KOPT-K1 (cell line): Measurements from ENCODE around the gene ABLIM1.

Experiments used
- H3K27ac ChIP-seq: fragments of 200-600 bp; sonication (generic); 2 replicates; pipeline ENCODE4 v1.5.1; 2016; ENCODE audit warnings: antibody characterized with exemption, mild to moderate bottlenecking, low read depth, low read length; ENCODE audit not compliant: poor library complexity, severe bottlenecking
- H3K36me3 ChIP-seq: fragments of 200-600 bp; sonication (generic); 2 replicates; pipeline ENCODE4 v1.5.1; 2017; ENCODE audit warnings: antibody characterized with exemption, mild to moderate bottlenecking, low read length, moderate library complexity; ENCODE audit not compliant: insufficient read depth
- H3K9me3 ChIP-seq: fragments of 200-600 bp; sonication (generic); 2 replicates; pipeline ENCODE4 v1.5.1; 2017; ENCODE audit warnings: antibody characterized with exemption, low read length, mild to moderate bottlenecking; ENCODE audit not compliant: insufficient read depth, poor library complexity, severe bottlenecking

The ABLIM1 gene

DNA sequence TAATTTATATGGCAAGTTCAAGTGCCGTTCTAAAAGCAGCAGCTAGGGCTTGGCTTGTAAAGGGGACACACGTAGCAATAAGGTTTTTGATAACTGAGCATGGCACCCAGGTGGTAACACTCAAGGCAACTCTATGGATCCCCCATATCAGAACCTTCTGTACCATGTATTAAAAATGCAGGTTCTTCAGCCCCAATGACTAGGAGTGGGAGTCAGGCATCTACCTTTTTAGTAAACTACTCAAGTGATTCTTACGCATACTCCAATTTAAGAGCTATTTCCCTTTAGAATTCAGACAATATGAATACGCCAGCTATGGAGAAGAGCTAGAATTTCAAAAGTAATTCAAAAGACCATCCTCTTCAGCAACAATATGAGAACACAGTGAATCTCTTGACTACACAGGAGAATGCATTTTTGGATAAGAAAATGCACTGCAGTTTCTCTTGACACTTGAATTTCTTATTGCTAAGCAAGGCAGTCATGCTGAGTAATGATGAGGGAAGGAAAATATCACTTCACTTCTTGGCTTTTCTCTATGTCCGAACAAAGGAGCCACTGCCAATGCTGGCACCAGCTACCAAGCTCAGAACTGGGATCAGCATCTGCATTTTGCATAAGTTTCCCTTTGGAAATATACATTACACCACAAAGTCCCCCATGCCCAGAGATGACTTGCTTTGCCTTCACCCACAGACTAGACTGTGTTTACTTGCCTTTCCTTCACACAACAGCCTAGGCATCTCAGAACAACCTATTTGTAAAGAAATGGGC is 53.5 kb downstream of the ABLIM1 start:
- Histone ChIP-seq H3K36me3 (no peaks in the 10 kb centered on the region), H3K9me3 (no peaks in the 10 kb centered on the region), H3K27ac (no peak overlapping the region)

DNA sequence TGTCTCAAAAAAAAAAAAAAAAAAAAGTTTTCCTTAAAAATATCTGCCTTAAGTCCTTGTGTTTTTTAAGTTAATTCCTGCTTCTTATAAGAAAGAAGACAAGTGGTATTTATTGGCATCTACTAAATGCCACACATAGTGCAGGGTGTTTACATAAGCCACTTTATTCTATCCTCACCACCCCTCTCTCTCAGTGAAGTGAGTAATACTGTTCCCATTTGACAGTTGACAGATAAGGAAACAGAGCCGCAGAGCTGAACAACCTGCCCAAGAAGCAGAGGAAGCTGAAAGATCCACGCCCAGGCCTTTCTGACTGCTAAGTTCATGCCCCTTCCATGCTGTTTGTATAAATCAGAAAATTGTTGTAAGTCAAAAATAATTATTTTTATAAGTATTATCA is 54.1 kb downstream of the ABLIM1 start:
- Histone ChIP-seq H3K9me3 (no peaks in the 10 kb centered on the region), H3K27ac (no peak overlapping the region), H3K36me3 (no peaks in the 10 kb centered on the region)

- Histone ChIP-seq H3K9me3 (no peaks in the 10 kb centered on the region), H3K27ac (no peak overlapping the region), H3K36me3 (no peaks in the 10 kb centered on the region)
These were observed 54.8 kb downstream of the ABLIM1 start for GRCh38 chr10:114603303-114603702.

- Histone ChIP-seq H3K36me3 (no peaks in the 10 kb centered on the region), H3K9me3 (no peaks in the 10 kb centered on the region), H3K27ac (no peak overlapping the region)
These were observed 58.0 kb downstream of the ABLIM1 start for GRCh38 chr10:114600057-114600456.

DNA sequence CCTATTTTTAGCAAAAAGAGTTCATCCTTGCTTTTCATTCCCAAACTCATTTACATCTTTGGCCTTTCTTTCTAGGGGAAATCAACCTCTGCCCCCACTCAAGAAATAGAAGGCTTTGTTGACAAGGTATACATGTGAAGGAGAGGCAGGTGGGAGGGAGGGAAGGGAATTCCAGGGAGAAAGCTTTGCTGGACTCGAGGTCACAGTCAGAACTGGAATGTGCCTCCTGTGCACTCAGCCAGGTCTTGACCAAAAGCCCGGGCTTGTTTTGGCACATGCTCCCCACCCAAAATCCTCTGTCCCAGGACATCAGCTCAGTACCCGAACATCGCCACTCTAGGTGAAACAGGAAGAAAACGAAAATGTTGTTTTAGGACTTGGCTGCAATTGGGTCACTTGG is 61.3 kb downstream of the ABLIM1 start:
- Histone ChIP-seq H3K9me3 (no peaks in the 10 kb centered on the region), H3K36me3 (no peaks in the 10 kb centered on the region), H3K27ac (no peak overlapping the region)

GRCh38 chr10:114593816-114594468 is 64.1 kb downstream of the ABLIM1 start:
- Histone ChIP-seq H3K9me3 (no peaks in the 10 kb centered on the region), H3K36me3 (no peaks in the 10 kb centered on the region), H3K27ac (no peak overlapping the region)

- H3K9me3 ChIP-seq: no peaks in the 10 kb centered on the region
- H3K36me3 ChIP-seq: no peaks in the 10 kb centered on the region
- H3K27ac ChIP-seq: no peak overlapping the region
These were observed 64.8 kb downstream of the ABLIM1 start for GRCh38 chr10:114593240-114593792.

DNA sequence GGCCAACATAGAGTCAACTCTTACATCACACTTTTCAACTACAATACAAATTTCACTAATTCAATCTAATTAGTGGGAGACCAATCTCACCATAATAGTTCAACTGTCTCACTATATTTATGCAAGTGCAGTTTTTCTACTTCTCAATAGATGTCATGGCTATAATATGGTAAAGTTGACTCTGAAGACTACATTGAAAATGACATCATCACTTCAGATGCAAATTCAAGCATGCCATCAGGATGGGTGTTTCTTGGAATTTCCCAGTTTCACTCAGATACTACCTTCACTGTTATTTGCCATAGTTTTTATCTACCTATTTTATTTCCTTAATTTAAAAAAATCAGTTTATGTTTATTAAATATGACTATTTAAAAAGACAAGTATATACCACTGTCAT is 67.1 kb downstream of the ABLIM1 start:
- H3K36me3 ChIP-seq: no peaks in the 10 kb centered on the region
- no peaks in the 10 kb centered on the region for H3K9me3 ChIP-seq
- no peak overlapping the region for H3K27ac ChIP-seq

DNA sequence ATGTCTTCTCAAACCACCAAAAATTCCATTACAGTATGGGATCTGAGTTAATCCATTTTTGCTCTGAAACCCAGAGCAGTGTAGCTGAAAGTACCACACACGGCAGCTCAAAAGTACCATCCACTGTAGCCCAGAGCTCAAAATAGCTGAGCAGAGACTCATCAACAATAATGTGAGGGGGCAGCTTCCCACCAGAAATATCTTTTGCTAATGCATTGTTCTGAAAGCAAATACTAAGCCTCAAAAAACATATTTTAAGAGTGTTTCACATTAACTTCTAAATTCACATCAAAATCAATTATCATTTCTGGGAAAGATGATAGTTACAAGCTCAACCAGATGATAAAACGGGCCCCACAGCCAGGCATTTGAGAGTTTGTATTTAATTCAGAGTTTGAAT is 73.7 kb downstream of the ABLIM1 start:
- no peaks in the 10 kb centered on the region for H3K9me3 ChIP-seq
- no peak overlapping the region for H3K27ac ChIP-seq
- no peaks in the 10 kb centered on the region for H3K36me3 ChIP-seq

DNA sequence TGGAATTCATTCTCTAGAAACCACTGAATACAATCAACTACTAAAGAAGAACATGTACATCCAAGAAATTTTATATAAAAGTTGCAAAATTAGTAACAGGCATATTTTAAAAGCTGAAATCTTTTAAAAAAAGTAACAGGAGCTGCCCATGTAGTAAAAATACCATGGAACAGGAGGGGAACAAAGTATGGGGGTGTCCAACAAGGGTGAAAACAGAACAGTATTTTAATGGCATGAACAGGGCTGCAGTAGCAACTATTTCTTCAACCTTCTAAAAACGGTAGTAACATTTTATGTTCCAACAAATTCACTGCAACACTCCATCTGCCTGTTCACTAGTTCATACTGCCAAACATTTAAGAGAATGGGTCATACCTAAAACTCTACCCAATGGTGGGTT is 77.0 kb downstream of the ABLIM1 start:
- no peaks in the 10 kb centered on the region for H3K36me3 ChIP-seq
- no peak overlapping the region for H3K27ac ChIP-seq
- no peaks in the 10 kb centered on the region for H3K9me3 ChIP-seq

- Histone ChIP-seq H3K36me3 (no peaks in the 10 kb centered on the region), H3K27ac (no peak overlapping the region), H3K9me3 (no peaks in the 10 kb centered on the region)
These were observed 80.9 kb downstream of the ABLIM1 start for GRCh38 chr10:114577133-114577532.

DNA sequence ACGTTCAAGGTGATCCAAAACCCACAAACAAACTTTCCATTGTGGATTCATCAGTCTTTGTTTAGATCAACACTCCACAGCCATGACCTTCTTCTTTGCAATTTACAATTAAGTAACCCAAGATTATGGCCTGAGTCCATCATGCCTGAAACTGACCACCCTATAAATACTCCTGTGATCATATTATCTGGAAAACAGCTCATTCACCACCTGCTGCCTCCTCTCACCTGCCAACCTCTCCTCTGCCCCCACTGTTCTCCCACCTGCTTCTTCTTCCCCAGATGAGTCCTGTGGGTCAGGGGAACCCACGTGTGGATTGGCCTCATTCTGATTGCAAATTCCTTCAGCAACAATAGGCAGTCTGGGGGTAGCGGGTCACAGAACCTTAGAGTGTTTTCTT is 81.4 kb downstream of the ABLIM1 start:
- no peaks in the 10 kb centered on the region for H3K36me3 ChIP-seq
- H3K9me3 ChIP-seq: no peaks in the 10 kb centered on the region
- no peak overlapping the region for H3K27ac ChIP-seq

DNA sequence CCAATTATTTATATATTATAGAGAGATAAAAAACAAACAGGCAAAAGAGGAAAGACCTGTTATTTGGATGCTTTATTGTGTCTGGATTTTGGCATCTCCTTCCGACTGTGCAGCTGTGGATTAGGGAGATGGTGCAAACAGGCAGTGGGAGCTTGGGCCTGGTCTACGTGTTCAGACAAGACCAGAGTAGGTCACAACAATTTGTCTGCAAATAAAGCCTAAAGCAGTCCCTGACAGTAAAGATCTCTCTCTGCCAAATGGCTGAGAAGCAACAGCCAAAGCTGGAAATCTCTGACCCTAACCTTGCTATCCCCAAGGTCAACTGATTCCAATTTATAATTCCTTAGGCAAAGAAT is 82.0 kb downstream of the ABLIM1 start:
- H3K27ac ChIP-seq: no peak overlapping the region
- H3K36me3 ChIP-seq: no peaks in the 10 kb centered on the region

GRCh38 chr10:114575417-114576131 is 82.5 kb downstream of the ABLIM1 start:
- Histone ChIP-seq H3K27ac (no peak overlapping the region), H3K9me3 (no peaks in the 10 kb centered on the region), H3K36me3 (no peaks in the 10 kb centered on the region)

More for the DNA sequence above, 82.0 kb downstream of the ABLIM1 start:
- no peaks in the 10 kb centered on the region for H3K9me3 ChIP-seq

DNA sequence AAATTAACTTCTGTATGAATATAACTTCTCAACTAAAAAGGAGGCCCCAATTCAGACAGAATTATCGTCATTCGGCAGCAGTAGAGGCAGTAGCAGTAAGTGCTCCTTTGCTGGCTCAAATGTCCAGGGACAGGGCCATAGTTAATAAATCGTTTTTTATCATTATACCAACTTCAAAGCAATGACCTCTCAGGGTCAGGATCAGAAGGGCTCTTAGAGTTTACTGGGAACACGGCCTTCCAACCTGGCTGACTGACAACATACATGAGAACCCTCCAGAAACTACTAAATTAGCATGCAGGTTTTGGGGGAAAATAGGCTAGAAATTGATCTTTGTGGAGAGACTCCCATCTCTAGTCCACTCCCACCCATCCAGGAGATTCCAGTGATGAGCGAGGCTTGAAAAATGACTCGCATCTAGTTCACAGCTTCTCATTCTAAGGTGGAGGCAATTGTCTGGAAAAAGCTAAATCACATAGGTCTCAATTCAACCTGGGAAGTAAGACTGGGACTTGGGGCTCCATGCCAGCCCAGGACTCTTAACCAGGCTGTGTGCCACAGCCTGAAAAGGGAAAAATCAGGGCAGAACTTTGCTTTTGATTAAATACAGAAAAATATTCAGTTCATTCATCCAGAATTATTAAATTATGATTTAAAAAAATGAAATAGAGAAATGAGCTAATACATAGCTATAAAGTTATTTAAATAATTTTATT is 84.6 kb downstream of the ABLIM1 start:
- Histone ChIP-seq H3K36me3 (no peaks in the 10 kb centered on the region), H3K27ac (no peak overlapping the region), H3K9me3 (no peaks in the 10 kb centered on the region)
